A549 (cell line): ENCODE results near the gene PELI1. TPM values are rescaled to one million over a fixed set of nuclear protein-coding genes. Genes with fewer than 3 reads are reported as not detected.

ENCODE experiments used
- ATAC-seq, 2 experiments: fragments of 200-7000 bp in 1 of 2; fragments of >200 bp in 1 of 2; cut with Nextera tagmentation in 1 of 2; cut with Tn5 transposase in 1 of 2; 3 replicates each; pipeline versions ENCODE4 v1.8.0 to v1.9.1; 2018 to 2020; ENCODE audit warnings: mild to moderate bottlenecking in 1 of 2, moderate library complexity in 1 of 2
- CTCF ChIA-PET: fragments of 300-600 bp; sonication (Branson Sonifier 250); formaldehyde crosslinking; extraction: SDS; loops from one replicate; lab custom pipeline; 2021; ENCODE audit warnings: antibody characterized with exemption, inconsistent platforms; lab: Yijun Ruan, JAX
- POLR2A ChIA-PET: fragments of 350-600 bp; formaldehyde crosslinking; extraction: SDS; loops from one replicate; lab custom pipeline; 2021; ENCODE audit warnings: antibody characterized with exemption, inconsistent platforms; lab: Yijun Ruan, JAX
- DNase-seq, 2 experiments: peaks; one replicate each; pipeline versions ENCODE4 v3.0.0 to v3.0.0-alpha.2; 2011 to 2016; ENCODE audit warnings: low read depth in 1 of 2, low spot score in 1 of 2
- FAIRE-seq: peaks from 2 replicates; lab custom pipeline; 2011; peaks lifted over from hg19 to GRCh38; lab: Jason Lieb, UNC
- H3K27ac ChIP-seq, 2 experiments: fragments of >200 bp; sonication (Bioruptor Twin); formaldehyde crosslinking; 3 replicates each; pipeline ENCODE4 v1.5.1; 2016 to 2017
- H3K4me1 ChIP-seq: fragments of >200 bp; sonication (Bioruptor Twin); formaldehyde crosslinking; 3 replicates; pipeline ENCODE4 v1.6.1; 2016
- H3K4me2 ChIP-seq: fragments of >200 bp; sonication (Bioruptor Twin); formaldehyde crosslinking; 3 replicates; pipeline ENCODE4 v1.6.1; 2016
- H3K4me3 ChIP-seq: fragments of >200 bp; sonication (Bioruptor Twin); formaldehyde crosslinking; 3 replicates; pipeline ENCODE4 v1.5.1; 2016
- H3K9me3 ChIP-seq: fragments of >200 bp; sonication (Bioruptor Twin); formaldehyde crosslinking; 3 replicates; pipeline ENCODE4 v1.6.1; 2016
- CBX8 ChIP-seq: fragments of 200-600 bp; sonication (generic); IDR thresholded peaks from 2 replicates; pipeline ENCODE4 v1.6.1; 2016
- CHD2 ChIP-seq: fragments of 150-350 bp; IDR thresholded peaks from 2 replicates; pipeline ENCODE4 v1.6.1; 2014; ENCODE audit warnings: low read length; ENCODE audit not compliant: partially characterized antibody
- CHD4 ChIP-seq: fragments of 200-600 bp; sonication (generic); IDR thresholded peaks from 2 replicates; pipeline ENCODE4 v1.6.1; 2016; ENCODE audit warnings: antibody characterized with exemption, mild to moderate bottlenecking, borderline replicate concordance
- EP300 ChIP-seq, 2 experiments: fragments of >200 bp; sonication (Bioruptor Twin); formaldehyde crosslinking; IDR thresholded peaks; 2 replicates in 1 of 2; 3 replicates in 1 of 2; pipeline ENCODE4 v1.6.1; 2016 to 2017
- ESRRA ChIP-seq: fragments of 150-350 bp; IDR thresholded peaks from 2 replicates; pipeline ENCODE4 v1.6.1; 2014; ENCODE audit warnings: mild to moderate bottlenecking, low read length, borderline replicate concordance
- FOSB ChIP-seq: fragments of 250-450 bp; sonication (Bioruptor Pico); IDR thresholded peaks from 2 replicates; pipeline ENCODE4 v1.5.0; 2020; ENCODE audit warnings: mild to moderate bottlenecking, moderate library complexity
- FOXS1 ChIP-seq: fragments of 250-450 bp; sonication (Bioruptor Pico); IDR thresholded peaks from 2 replicates; pipeline ENCODE4 v1.5.0; 2020; ENCODE audit warnings: mild to moderate bottlenecking, moderate library complexity
- GATA3 ChIP-seq: IDR thresholded peaks from 2 replicates; pipeline ENCODE4 v1.6.1; 2012; ENCODE audit warnings: borderline replicate concordance
- HOXA7 ChIP-seq: fragments of 250-450 bp; sonication (Bioruptor Pico); IDR thresholded peaks from 2 replicates; pipeline ENCODE4 v1.5.0; 2020; ENCODE audit warnings: mild to moderate bottlenecking, moderate library complexity
- HOXB5 ChIP-seq: fragments of 250-450 bp; sonication (Bioruptor Pico); IDR thresholded peaks from 2 replicates; pipeline ENCODE4 v1.5.0; 2020; ENCODE audit warnings: mild to moderate bottlenecking, moderate library complexity
- KDM1A ChIP-seq: fragments of 200-600 bp; sonication (generic); IDR thresholded peaks from 2 replicates; pipeline ENCODE4 v1.6.1; 2016; ENCODE audit warnings: low read depth, mild to moderate bottlenecking
- MAZ ChIP-seq: fragments of 150-350 bp; IDR thresholded peaks from 2 replicates; pipeline ENCODE4 v1.6.1; 2014; ENCODE audit warnings: antibody characterized with exemption, low read depth, low read length, borderline replicate concordance
- NFE2L2 ChIP-seq: fragments of 150-350 bp; conservative IDR thresholded peaks from 2 replicates; pipeline ENCODE4 v1.6.1; 2014; ENCODE audit warnings: low read length
- PHF8 ChIP-seq: fragments of 200-600 bp; sonication (generic); IDR thresholded peaks from 2 replicates; pipeline ENCODE4 v1.6.1; 2016; ENCODE audit warnings: low read depth, mild to moderate bottlenecking, antibody characterized with exemption, moderate library complexity, borderline replicate concordance
- RFX5 ChIP-seq: fragments of 450-650 bp; IDR thresholded peaks from 2 replicates; pipeline ENCODE4 v1.7.1; 2014; ENCODE audit warnings: antibody characterized with exemption, mild to moderate bottlenecking, moderate library complexity
- SREBF2 ChIP-seq: fragments of 450-650 bp; IDR thresholded peaks from 2 replicates; pipeline ENCODE4 v1.6.1; 2014; ENCODE audit warnings: mild to moderate bottlenecking, moderate library complexity
- TP53 ChIP-seq: fragments of 250-450 bp; sonication (Bioruptor Pico); IDR thresholded peaks from 2 replicates; pipeline ENCODE4 v1.5.0; 2021; ENCODE audit warnings: mild to moderate bottlenecking, moderate library complexity
- ZC3H11A ChIP-seq: fragments of 450-650 bp; IDR thresholded peaks from 2 replicates; pipeline ENCODE4 v1.6.1; 2014; ENCODE audit warnings: antibody characterized with exemption, mild to moderate bottlenecking
- ZFP36 ChIP-seq: fragments of 450-650 bp; IDR thresholded peaks from 2 replicates; pipeline ENCODE4 v1.6.1; 2014; ENCODE audit warnings: borderline replicate concordance; ENCODE audit not compliant: partially characterized antibody
- ZNF302 ChIP-seq: fragments of 250-450 bp; sonication (Bioruptor Pico); IDR thresholded peaks from 2 replicates; pipeline ENCODE4 v1.9.0; 2021; ENCODE audit warnings: inconsistent platforms, mild to moderate bottlenecking, moderate library complexity
- WGBS: methylation state at CpG from one replicate; pipeline ENCODE4 v1.1.6; 2017; ENCODE audit errors: missing lambda C conversion rate; 5-methylcytosine and 5-hydroxymethylcytosine counted together
- polyA plus RNA-seq, 4 experiments: library from polyadenylated mRNA; depleted of rRNA in 3 of 4; stranded (reverse); fragments of >200 nt; fragmentation: RNase III in 1 of 4; extraction: RNeasy Plus Mini Kit Qiagen cat#74134 plus additional on column Dnase treatment in 1 of 4; gene quantifications; 2 replicates in 3 of 4; 3 replicates in 1 of 4; pipeline ENCODE4 v1.2.3, GENCODE V29; 2011 to 2017
- TF ChIP-seq, protein P1 (sequence below): fragments of >200 bp; sonication (Bioruptor Twin); formaldehyde crosslinking; IDR thresholded peaks from 3 replicates; pipeline ENCODE4 v1.5.1; 2016
- TF ChIP-seq, protein P2 (sequence below): fragments of >200 bp; sonication (Bioruptor Twin); formaldehyde crosslinking; IDR thresholded peaks from 3 replicates; pipeline ENCODE4 v1.6.1; 2016

PELI1 gene
- polyA plus RNA-seq, 2 of the 4 experiments (the other 2 are of a cell fraction): 2.1 to 5.1 TPM

DNA sequence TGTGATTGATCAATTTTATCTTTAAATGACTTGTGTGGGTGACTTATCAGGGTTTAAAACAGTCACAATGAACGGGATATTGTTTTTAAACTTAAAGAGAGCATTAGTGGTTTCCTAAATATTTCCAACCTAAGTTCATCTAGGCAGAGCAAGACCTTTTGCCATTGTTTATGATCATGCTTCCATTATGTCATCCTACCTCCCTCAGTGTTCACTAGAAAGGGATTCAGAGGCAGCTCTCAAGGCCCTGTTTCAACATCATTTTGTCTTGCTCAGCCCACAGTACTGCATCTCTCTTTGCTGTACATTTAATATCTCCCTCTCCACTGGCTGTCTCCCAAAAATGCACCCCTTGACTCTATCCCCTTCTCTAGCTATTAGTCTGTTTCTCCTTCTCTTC, 21.5 kb upstream of the PELI1 start:
- Histone ChIP-seq H3K27ac (no peak overlapping the region), H3K4me3 (no peak overlapping the region), H3K4me2 (no peak overlapping the region), H3K9me3 (no peaks in the 10 kb centered on the region), H3K4me1 (no peaks in the 10 kb centered on the region)
- ChIA-PET CTCF (interaction anchor here (0.6 kb wide), 1 partner anchor 8 kb away, joined by 3 read pairs; no protein-coding TSS in a partner anchor), POLR2A (no interaction called here)
- no peak for ATAC-seq
- 22% methylated on average over 1 of the region's 1 CpG for WGBS
- no peak for DNase-seq
- TF ChIP-seq FOSB (CRISPR knock-in tag): no peak
- FAIRE-seq: no peak

DNA sequence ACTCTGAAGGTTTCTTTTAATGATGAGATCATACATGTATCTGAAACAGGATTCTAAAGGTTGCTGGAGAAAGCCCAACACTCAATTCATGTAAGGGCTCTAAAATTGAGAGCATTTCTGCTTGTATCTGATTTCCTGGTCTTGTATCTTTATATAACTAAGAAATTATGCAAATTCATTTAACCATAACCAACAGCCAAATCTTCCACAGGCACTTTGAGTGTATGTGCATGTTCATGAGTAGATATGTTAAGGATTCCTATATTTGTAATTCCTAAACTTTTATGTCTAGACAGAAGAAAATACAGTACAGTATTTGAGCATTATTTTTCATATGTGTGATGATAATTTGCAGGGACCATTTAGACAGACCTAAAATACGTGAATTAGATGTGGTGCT, 20.4 kb upstream of the PELI1 start:
- POLR2A ChIA-PET: no interaction called here
- no peak for ATAC-seq

DNA sequence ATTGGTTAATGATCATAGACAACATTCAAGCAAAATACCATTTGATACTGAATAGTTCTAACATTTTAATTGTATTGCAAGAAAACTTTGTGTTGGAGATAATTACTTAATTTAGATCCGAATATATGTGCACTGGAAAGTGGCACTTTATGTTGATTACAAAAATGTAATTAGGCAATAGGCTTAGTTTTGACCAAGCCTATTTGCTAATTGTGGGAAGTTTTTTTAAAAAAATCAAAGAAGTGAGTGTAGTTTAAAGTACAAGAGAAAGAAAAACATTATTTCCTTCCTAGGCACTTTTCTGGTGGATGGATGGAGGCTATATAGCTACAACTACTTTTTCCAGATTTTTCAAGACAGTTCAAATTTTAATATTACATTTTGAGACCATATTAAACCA, 18.3 kb upstream of the PELI1 start:
- TF ChIP-seq ZC3H11A (no peak), NFE2L2 (no peak), EP300 (IDR thresholded peaks at IDR 0.05) (no peak), TP53 (CRISPR knock-in tag) (no peak), HOXA7 (CRISPR knock-in tag) (no peak), SREBF2 (no peak), RFX5 (no peak), GATA3 (no peak), ZFP36 (no peak), CBX8 (no peak), CHD2 (no peak), PHF8 (no peak), ESRRA (no peak), MAZ (no peak), HOXB5 (CRISPR knock-in tag) (no peak), ZNF302 (no peak), CHD4 (no peak), KDM1A (no peak)
- TF ChIP-seq, protein P1, sequence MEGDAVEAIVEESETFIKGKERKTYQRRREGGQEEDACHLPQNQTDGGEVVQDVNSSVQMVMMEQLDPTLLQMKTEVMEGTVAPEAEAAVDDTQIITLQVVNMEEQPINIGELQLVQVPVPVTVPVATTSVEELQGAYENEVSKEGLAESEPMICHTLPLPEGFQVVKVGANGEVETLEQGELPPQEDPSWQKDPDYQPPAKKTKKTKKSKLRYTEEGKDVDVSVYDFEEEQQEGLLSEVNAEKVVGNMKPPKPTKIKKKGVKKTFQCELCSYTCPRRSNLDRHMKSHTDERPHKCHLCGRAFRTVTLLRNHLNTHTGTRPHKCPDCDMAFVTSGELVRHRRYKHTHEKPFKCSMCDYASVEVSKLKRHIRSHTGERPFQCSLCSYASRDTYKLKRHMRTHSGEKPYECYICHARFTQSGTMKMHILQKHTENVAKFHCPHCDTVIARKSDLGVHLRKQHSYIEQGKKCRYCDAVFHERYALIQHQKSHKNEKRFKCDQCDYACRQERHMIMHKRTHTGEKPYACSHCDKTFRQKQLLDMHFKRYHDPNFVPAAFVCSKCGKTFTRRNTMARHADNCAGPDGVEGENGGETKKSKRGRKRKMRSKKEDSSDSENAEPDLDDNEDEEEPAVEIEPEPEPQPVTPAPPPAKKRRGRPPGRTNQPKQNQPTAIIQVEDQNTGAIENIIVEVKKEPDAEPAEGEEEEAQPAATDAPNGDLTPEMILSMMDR: no peak
- TF ChIP-seq, protein P2, sequence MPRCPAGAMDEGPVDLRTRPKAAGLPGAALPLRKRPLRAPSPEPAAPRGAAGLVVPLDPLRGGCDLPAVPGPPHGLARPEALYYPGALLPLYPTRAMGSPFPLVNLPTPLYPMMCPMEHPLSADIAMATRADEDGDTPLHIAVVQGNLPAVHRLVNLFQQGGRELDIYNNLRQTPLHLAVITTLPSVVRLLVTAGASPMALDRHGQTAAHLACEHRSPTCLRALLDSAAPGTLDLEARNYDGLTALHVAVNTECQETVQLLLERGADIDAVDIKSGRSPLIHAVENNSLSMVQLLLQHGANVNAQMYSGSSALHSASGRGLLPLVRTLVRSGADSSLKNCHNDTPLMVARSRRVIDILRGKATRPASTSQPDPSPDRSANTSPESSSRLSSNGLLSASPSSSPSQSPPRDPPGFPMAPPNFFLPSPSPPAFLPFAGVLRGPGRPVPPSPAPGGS: no peak
- no peak overlapping the region for H3K4me2 ChIP-seq
- DNase-seq (no peak), FAIRE-seq (no peak), ATAC-seq (no peak)
- no peaks in the 10 kb centered on the region for H3K9me3 ChIP-seq
- WGBS: 70% methylated on average over 1 of the region's 1 CpG
- CTCF ChIA-PET: interaction anchor here (1.2 kb wide), 1 partner anchor 166 kb away, joined by 3 read pairs; no protein-coding TSS in a partner anchor
- H3K4me1 ChIP-seq: no peaks in the 10 kb centered on the region
- H3K4me3 ChIP-seq: no peak overlapping the region
- H3K27ac ChIP-seq: no peak overlapping the region
- POLR2A ChIA-PET: no interaction called here

More for the DNA sequence above, 20.4 kb upstream of the PELI1 start:
- DNase-seq: no peak
- no peak for TF ChIP-seq FOXS1 (CRISPR knock-in tag)
- Histone ChIP-seq H3K4me1 (no peaks in the 10 kb centered on the region), H3K4me3 (no peak overlapping the region), H3K9me3 (no peaks in the 10 kb centered on the region), H3K27ac (no peak overlapping the region), H3K4me2 (no peak overlapping the region)
- CTCF ChIA-PET: no interaction called here
- FAIRE-seq: no peak
- WGBS: 50% methylated on average over 1 of the region's 1 CpG
